HepG2 (cell line): Measurements from ENCODE around the gene TSGA10IP. TPM values are rescaled to one million over a fixed set of nuclear protein-coding genes. Genes with fewer than 3 reads are reported as not detected.

Experiments
- BHLHE40 ChIP-seq: IDR thresholded peaks from 2 replicates; pipeline ENCODE4 v1.6.1; 2011; ENCODE audit warnings: low read length, improper control_type of control experiment
- CREBL2 ChIP-seq: sonication (generic); formaldehyde crosslinking; IDR thresholded peaks from 2 replicates; pipeline ENCODE4 v1.8.1; 2023; ENCODE audit warnings: missing genetic modification reagents, mild to moderate bottlenecking, borderline replicate concordance
- FOXA1 ChIP-seq, 2 experiments: fragments of 450-650 bp in 1 of 2; sonication (generic) in 1 of 2; formaldehyde crosslinking in 1 of 2; IDR thresholded peaks; 2 replicates each; pipeline versions ENCODE4 v1.4.0 to v1.6.1; 2016 to 2020; ENCODE audit warnings: missing genetic modification reagents in 1 of 2
- HDAC2 ChIP-seq: sonication (generic); formaldehyde crosslinking; IDR thresholded peaks from 2 replicates; pipeline ENCODE4 v1.4.0; 2020; ENCODE audit warnings: missing genetic modification reagents
- HMG20B ChIP-seq: conservative IDR thresholded peaks from 2 replicates; pipeline ENCODE4 v1.6.1; 2016; ENCODE audit warnings: missing genetic modification reagents, missing compliant biosample characterization
- HNF1A ChIP-seq, 2 experiments: sonication (generic) in 1 of 2; formaldehyde crosslinking in 1 of 2; IDR thresholded peaks; 2 replicates each; pipeline versions ENCODE4 v1.4.0 to v1.6.1; 2016 to 2020; ENCODE audit warnings: borderline replicate concordance in 1 of 2, low read depth in 1 of 2, mild to moderate bottlenecking in 1 of 2, missing genetic modification reagents in 1 of 2
- MYNN ChIP-seq: sonication (generic); formaldehyde crosslinking; IDR thresholded peaks from 2 replicates; pipeline ENCODE4 v1.4.0; 2020; ENCODE audit warnings: mild to moderate bottlenecking, low read depth, missing genetic modification reagents
- RCOR2 ChIP-seq: IDR thresholded peaks from 2 replicates; pipeline ENCODE4 v1.6.1; 2016; ENCODE audit warnings: missing biosample characterization, missing genetic modification reagents
- SIN3B ChIP-seq: fragments of 150-350 bp; IDR thresholded peaks from 2 replicates; pipeline ENCODE4 v1.6.1; 2014; ENCODE audit warnings: low read length
- SP5 ChIP-seq: IDR thresholded peaks from 2 replicates; pipeline ENCODE4 v1.6.1; 2016; ENCODE audit warnings: low read depth, borderline replicate concordance
- SSRP1 ChIP-seq: IDR thresholded peaks from 2 replicates; pipeline ENCODE4 v1.6.1; 2016; ENCODE audit warnings: control low read depth
- THRA ChIP-seq: sonication (generic); formaldehyde crosslinking; IDR thresholded peaks from 2 replicates; pipeline ENCODE4 v1.4.0; 2020; ENCODE audit warnings: missing genetic modification reagents, borderline replicate concordance
- YEATS4 ChIP-seq: sonication (generic); formaldehyde crosslinking; IDR thresholded peaks from 2 replicates; pipeline ENCODE4 v1.4.0; 2020; ENCODE audit warnings: missing genetic modification reagents, borderline replicate concordance
- ZNF180 ChIP-seq: sonication (generic); formaldehyde crosslinking; IDR thresholded peaks from 2 replicates; pipeline ENCODE4 v1.4.0; 2020; ENCODE audit warnings: low read depth, missing genetic modification reagents, borderline replicate concordance
- ZNF207 ChIP-seq: fragments of 450-650 bp; IDR thresholded peaks from 2 replicates; pipeline ENCODE4 v1.6.1; 2016; ENCODE audit warnings: antibody characterized with exemption, borderline replicate concordance
- ZNF33B ChIP-seq: sonication (generic); formaldehyde crosslinking; IDR thresholded peaks from 2 replicates; pipeline ENCODE4 v1.5.1; 2020; ENCODE audit warnings: mild to moderate bottlenecking, missing genetic modification reagents
- ZNF563 ChIP-seq: sonication (generic); formaldehyde crosslinking; IDR thresholded peaks from 2 replicates; pipeline ENCODE4 v1.8.0; 2022; ENCODE audit warnings: mild to moderate bottlenecking, moderate library complexity, missing genetic modification reagents
- ZNF678 ChIP-seq: sonication (generic); formaldehyde crosslinking; IDR thresholded peaks from 2 replicates; pipeline ENCODE4 v1.4.0; 2020; ENCODE audit warnings: mild to moderate bottlenecking, missing genetic modification reagents
- polyA plus RNA-seq, 8 experiments: library from polyadenylated mRNA; depleted of rRNA in 3 of 8; stranded (reverse) in 7 of 8; unstranded in 1 of 8; fragments of >200 nt; fragmentation: Illumina TruSeq in 4 of 8; extraction: Trizol in 4 of 8; gene quantifications; 2 replicates each; pipeline versions ENCODE4 v1.2.1 to v1.2.3, GENCODE V29; 2011 to 2016; ENCODE audit warnings: low read depth in 4 of 8, missing spikeins in 1 of 8, mixed read lengths in 1 of 8; ENCODE audit not compliant: insufficient read depth in 1 of 8
- total RNA-seq, 5 experiments: library from RNA; depleted of rRNA; stranded (reverse); fragments of >200 nt; fragmentation: Illumina TruSeq; extraction: Trizol; gene quantifications; 2 replicates each; pipeline ENCODE4 v1.2.3, GENCODE V29; 2016; ENCODE audit warnings: low read depth in 1 of 5
- TF ChIP-seq, protein P1 (sequence below): sonication (generic); formaldehyde crosslinking; IDR thresholded peaks from 2 replicates; pipeline ENCODE4 v1.5.0; 2020; ENCODE audit warnings: mild to moderate bottlenecking, missing genetic modification reagents, moderate library complexity
- TF ChIP-seq, protein P2 (sequence below): sonication (generic); formaldehyde crosslinking; IDR thresholded peaks from 2 replicates; pipeline ENCODE4 v1.8.0; 2022; ENCODE audit warnings: mild to moderate bottlenecking, missing genetic modification reagents; ENCODE audit not compliant: insufficient replicate concordance

TSGA10IP gene
- total and polyA plus RNA-seq, 2 of the 13 experiments (the other 11 are each of a cell fraction or from before 2014, with no cell fraction given), result not detected

DNA sequence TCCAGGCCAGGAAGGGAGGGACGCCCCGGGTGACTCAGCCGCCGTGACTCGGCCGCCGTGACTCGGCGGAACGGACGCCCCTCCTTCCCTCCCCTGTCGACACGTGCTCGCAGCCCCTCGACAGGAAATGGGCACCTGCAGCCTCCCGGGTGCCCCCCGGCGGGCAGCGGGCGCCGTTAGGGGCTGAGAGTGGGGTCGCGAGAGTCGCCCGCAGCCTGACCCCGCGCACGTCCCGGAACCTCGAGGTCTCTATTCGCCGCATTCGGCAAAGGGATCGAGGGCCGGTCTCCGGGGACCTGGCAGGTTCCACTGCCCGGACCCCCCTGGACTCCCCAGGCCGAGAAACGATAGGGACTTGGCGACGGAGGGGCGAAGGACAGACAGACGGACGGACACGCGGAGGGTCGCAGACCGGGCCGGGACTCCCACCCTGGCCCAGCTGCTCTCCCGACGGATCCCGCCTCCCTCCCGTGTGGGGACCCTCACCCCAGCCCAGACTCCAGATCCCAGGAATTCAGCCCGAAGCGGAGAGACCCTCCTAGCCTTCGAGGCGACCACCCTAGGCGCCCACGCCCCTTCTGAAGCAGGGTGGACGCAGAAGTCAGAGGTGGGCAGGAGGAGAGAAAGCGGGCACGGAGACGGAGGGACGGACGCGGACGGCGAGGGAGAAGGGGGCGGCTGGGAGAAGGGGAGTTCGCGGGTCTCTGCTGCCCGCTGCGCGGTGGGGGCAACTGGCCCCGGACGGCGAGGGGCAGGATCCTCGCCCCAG lies 45.7 kb upstream of the TSGA10IP start (continued):
- TF ChIP-seq, protein P1, sequence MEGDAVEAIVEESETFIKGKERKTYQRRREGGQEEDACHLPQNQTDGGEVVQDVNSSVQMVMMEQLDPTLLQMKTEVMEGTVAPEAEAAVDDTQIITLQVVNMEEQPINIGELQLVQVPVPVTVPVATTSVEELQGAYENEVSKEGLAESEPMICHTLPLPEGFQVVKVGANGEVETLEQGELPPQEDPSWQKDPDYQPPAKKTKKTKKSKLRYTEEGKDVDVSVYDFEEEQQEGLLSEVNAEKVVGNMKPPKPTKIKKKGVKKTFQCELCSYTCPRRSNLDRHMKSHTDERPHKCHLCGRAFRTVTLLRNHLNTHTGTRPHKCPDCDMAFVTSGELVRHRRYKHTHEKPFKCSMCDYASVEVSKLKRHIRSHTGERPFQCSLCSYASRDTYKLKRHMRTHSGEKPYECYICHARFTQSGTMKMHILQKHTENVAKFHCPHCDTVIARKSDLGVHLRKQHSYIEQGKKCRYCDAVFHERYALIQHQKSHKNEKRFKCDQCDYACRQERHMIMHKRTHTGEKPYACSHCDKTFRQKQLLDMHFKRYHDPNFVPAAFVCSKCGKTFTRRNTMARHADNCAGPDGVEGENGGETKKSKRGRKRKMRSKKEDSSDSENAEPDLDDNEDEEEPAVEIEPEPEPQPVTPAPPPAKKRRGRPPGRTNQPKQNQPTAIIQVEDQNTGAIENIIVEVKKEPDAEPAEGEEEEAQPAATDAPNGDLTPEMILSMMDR (CRISPR knock-in tag), result peak; percentile 51
- no peak for TF ChIP-seq RCOR2 (CRISPR knock-in tag)
- no peak for TF ChIP-seq MYNN (CRISPR knock-in tag)
- no peak for TF ChIP-seq FOXA1 (IDR thresholded peaks at IDR 0.05)
- TF ChIP-seq FOXA1 (CRISPR knock-in tag; IDR thresholded peaks at IDR 0.05), result no peak
- peak; percentile 88 for TF ChIP-seq BHLHE40
- no peak for TF ChIP-seq ZNF207
- TF ChIP-seq HDAC2 (CRISPR knock-in tag), result peak; percentile 66; the same call in 1 of the 2 replicates
- TF ChIP-seq SP5, result no peak; the same call in 1 of the 2 replicates
- no peak for TF ChIP-seq CREBL2 (CRISPR knock-in tag)
- peak; percentile 37; the same call in 1 of the 2 replicates for TF ChIP-seq THRA
- peak; percentile 75; the same call in 1 of the 2 replicates for TF ChIP-seq ZNF563
- TF ChIP-seq ZNF678, result no peak
- TF ChIP-seq ZNF180, result no peak
- no peak for TF ChIP-seq ZNF33B (CRISPR knock-in tag)
- no peak for TF ChIP-seq HNF1A (IDR thresholded peaks at IDR 0.05; ENCODE audit: low read depth)
- no peak for TF ChIP-seq HNF1A (CRISPR knock-in tag; IDR thresholded peaks at IDR 0.05; ENCODE audit: borderline replicate concordance)
- TF ChIP-seq HMG20B (CRISPR knock-in tag), result no peak
- peak; percentile 53; the same call in 1 of the 2 replicates for TF ChIP-seq YEATS4 (CRISPR knock-in tag)
- TF ChIP-seq, protein P2, sequence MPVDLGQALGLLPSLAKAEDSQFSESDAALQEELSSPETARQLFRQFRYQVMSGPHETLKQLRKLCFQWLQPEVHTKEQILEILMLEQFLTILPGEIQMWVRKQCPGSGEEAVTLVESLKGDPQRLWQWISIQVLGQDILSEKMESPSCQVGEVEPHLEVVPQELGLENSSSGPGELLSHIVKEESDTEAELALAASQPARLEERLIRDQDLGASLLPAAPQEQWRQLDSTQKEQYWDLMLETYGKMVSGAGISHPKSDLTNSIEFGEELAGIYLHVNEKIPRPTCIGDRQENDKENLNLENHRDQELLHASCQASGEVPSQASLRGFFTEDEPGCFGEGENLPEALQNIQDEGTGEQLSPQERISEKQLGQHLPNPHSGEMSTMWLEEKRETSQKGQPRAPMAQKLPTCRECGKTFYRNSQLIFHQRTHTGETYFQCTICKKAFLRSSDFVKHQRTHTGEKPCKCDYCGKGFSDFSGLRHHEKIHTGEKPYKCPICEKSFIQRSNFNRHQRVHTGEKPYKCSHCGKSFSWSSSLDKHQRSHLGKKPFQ (CRISPR knock-in tag), result no peak
- TF ChIP-seq SIN3B, result no peak
- 0 out of 2 replicates have a peak, but pooled peaks have one; percentile 57 for TF ChIP-seq SSRP1
